Fibroblast of skin of left biceps (primary cell): Measurements from ENCODE around the gene LXN.

Experiments
- DNase-seq, 2 experiments: peaks; one replicate each; pipeline ENCODE4 v3.0.0-alpha.2; 2013; ENCODE audit warnings: low read depth in 2 of 2

The LXN gene

GRCh38 chr3:158668506-158668905, 3.9 kb downstream of the LXN start:
- no peak for DNase-seq

- no peak for DNase-seq
These were observed 6.0 kb downstream of the LXN start for GRCh38 chr3:158666416-158666815.

DNA sequence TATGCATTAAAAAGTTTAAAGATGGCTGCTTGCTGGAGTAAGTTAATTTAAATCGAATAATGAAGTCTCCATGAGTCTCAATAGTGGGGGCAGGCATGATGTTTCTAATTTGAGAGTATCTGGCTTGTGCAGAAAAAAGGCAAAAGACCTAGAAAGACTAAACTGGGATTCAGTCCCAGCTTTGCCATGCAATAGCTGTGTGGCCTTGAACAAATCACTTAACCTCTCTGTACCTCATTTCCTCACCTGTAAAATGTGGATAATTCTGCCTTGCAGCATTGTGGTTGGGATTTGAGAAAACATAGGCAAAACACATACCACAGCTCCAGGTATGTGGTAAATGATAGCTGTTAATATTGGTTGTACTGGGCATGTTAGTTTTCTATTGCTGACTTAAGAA, 8.6 kb downstream of the LXN start:
- DNase-seq: no peak

- DNase-seq: no peak
These were observed 9.2 kb downstream of the LXN start for GRCh38 chr3:158663246-158663645.

GRCh38 chr3:158660711-158661110, 11.7 kb downstream of the LXN start:
- DNase-seq: no peak

- DNase-seq: peak in 1 of 2 experiments; percentile 30
These were observed 12.8 kb downstream of the LXN start for GRCh38 chr3:158659454-158660237.

- no peak for DNase-seq
These were observed 13.6 kb downstream of the LXN start for GRCh38 chr3:158658889-158659288.

- DNase-seq: no peak
These were observed 20.0 kb downstream of the LXN start for GRCh38 chr3:158652463-158652862.

DNA sequence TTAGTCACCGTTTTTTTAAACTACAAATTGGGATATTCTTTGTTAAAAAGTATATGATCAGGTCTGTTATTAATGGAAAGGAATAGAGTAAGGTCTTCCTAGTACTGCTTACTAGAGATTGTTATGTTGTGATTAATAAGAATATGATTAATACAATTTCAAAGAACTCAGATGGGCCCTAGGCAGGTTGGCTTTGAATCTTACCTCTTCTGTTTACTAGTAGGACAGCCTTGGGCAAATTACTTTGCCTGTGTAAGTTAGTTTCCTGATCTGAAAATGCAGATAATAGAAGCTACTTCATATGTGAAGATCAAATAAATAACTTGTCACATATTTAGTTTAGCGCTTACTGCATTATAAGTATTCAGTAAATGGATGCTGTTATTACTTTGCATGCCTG, 21.3 kb downstream of the LXN start:
- no peak for DNase-seq

GRCh38 chr3:158649791-158650190, 22.7 kb downstream of the LXN start:
- DNase-seq: no peak

GRCh38 chr3:158644345-158644908, 28.0 kb downstream of the LXN start, which contains the start of gene GFM1:
Gene GFM1 (plus strand): TSS chr3:158644527. CDS start chr3:158644635, 108 bp downstream.
- peak; percentile 83 to 84 for DNase-seq

- DNase-seq: no peak
These were observed 29.8 kb downstream of the LXN start for GRCh38 chr3:158642474-158643210.

- no peak for DNase-seq
These were observed 30.4 kb downstream of the LXN start for GRCh38 chr3:158642005-158642404.

GRCh38 chr3:158640646-158641045, 31.8 kb downstream of the LXN start:
- DNase-seq: no peak

DNA sequence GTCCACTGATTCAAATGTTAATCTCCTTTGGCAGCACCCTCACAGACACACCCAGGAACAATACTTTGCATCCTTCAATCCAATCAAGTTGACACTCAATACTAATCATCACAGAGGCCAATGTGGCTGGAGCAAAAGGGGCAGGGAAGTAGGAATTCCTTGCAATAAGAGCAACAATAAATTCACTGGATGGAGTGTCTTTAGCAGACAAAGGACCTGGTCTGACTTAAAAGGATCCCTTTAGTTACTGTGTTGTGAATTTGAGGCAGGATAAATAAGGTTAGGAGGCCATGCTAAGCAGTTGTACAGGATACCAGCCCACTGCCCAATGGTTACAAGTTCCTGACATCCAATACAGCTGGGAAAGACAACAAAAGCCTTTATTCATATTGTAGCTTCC, 40.5 kb downstream of the LXN start:
- DNase-seq: no peak

DNA sequence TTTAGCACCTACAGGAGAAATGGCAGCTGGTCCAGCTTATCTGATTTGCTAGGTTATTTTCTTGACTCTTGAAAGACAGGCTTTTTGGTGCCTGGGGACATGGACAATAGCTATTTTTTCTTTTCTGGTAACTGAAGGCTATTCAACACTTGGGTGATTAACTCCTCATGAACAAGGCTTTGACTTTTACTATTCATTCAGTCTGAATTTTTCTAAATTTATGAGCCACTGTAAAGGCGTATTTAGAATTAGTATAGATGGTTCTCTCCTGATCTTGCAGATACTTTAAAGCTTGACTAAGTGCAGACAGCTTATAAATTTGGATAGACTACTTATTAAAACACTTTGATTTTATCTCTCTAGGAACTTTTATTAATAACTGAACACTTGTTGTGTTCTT, 46.6 kb downstream of the LXN start:
- DNase-seq: no peak

DNA sequence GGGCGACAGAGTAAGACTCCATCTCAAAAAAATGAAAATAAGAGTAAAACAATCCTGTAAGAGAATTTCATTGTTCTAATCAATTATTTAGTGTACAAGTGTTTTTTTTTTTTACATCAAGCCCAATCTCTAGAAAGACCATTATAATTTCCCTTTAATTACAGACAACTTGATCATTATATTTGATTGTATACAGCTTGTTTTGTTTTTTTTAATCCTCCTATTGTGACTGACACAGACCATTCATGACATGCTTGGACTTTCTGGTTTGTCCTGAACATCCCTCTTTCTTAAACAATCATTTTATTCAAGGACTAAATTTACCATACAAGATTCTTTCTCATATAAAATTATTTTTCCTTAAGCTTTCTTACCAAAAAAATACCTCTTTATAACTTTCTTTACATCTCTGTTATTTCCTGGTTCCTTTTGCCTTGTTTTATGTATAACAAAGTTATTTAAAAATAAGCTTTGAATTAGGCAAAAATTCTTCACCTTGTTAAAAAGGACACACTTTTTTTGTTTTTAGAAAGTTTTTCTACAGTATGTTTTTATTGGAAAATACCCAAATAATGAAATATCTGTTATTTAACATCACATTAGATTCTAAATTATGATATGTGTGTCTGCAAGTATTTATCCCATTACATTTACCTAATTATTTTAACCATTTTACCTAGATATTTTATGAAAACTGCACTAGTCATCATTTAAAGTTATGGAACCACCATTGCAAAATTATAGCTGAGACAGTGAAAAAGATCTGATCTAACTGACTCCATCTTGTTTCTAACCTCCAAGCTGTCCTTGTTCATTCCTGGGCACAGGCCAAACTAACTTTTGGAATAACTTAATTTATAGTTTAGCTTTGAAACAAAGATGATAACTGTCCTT, 54.2 kb downstream of the LXN start:
- no peak for DNase-seq
